PC-3 (cell line): ENCODE measurements around the gene DOK7. TPM values are rescaled to one million over a fixed set of nuclear protein-coding genes. Genes with fewer than 3 reads are reported as not detected.

ENCODE experiments used
- ATAC-seq: fragments of 200-7000 bp; cut with Tn5 transposase; 2 replicates; pipeline ENCODE4 v1.9.1; 2020; ENCODE audit warnings: mild to moderate bottlenecking, moderate library complexity
- BruUV-seq: library from RNA; stranded (reverse); fragments of 400-500 nt; replicated peaks from 2 replicates; lab custom pipeline; 2021; lab: Mats Ljungman, UMichigan
- CTCF ChIA-PET: fragments of 300-600 bp; sonication (Branson Sonifier 250); formaldehyde crosslinking; loops from one replicate; lab custom pipeline; 2022; ENCODE audit warnings: antibody characterized with exemption; lab: Charles Lee
- POLR2A ChIA-PET: fragments of 300-600 bp; sonication (Branson Sonifier 250); formaldehyde crosslinking; loops from one replicate; lab custom pipeline; 2022; ENCODE audit warnings: antibody characterized with exemption; ENCODE audit not compliant: unreplicated experiment; lab: Charles Lee
- DNase-seq: peaks from one replicate; pipeline ENCODE4 v3.0.0-alpha.2; 2015
- H2AFZ ChIP-seq: fragments of 300-600 bp; sonication (generic); 2 replicates; pipeline ENCODE4 v1.6.0; 2016; ENCODE audit warnings: antibody characterized with exemption, low read length
- H3F3A ChIP-seq: fragments of 300-600 bp; sonication (generic); one replicate; pipeline ENCODE4 v1.6.0; 2017; ENCODE audit warnings: antibody characterized with exemption, low read length, control low read depth, mild to moderate bottlenecking; ENCODE audit not compliant: unreplicated experiment
- H3K27ac ChIP-seq: fragments of 300-600 bp; sonication (generic); 2 replicates; pipeline ENCODE4 v1.5.1; 2016; ENCODE audit warnings: mild to moderate bottlenecking, low read length
- H3K27me3 ChIP-seq: fragments of 300-600 bp; sonication (generic); 2 replicates; pipeline ENCODE4 v1.6.1; 2016; ENCODE audit warnings: low read length, mixed read lengths
- H3K36me3 ChIP-seq: fragments of 300-600 bp; sonication (generic); 2 replicates; pipeline ENCODE4 v1.6.1; 2016; ENCODE audit warnings: low read depth, mixed run types, low read length, mixed read lengths
- H3K4me1 ChIP-seq: fragments of 300-600 bp; sonication (generic); 2 replicates; pipeline ENCODE4 v1.5.1; 2016; ENCODE audit warnings: low read length; ENCODE audit not compliant: insufficient read depth
- H3K4me2 ChIP-seq: fragments of 300-600 bp; sonication (generic); 2 replicates; pipeline ENCODE4 v1.6.0; 2016; ENCODE audit warnings: low read length
- H3K4me3 ChIP-seq: fragments of 300-600 bp; sonication (generic); 2 replicates; pipeline ENCODE4 v1.5.1; 2016; ENCODE audit warnings: mild to moderate bottlenecking, low read length, mixed read lengths
- H3K79me2 ChIP-seq: fragments of 300-600 bp; sonication (generic); 2 replicates; pipeline ENCODE4 v1.6.1; 2017; ENCODE audit warnings: low read length, mixed read lengths
- H3K9ac ChIP-seq: fragments of 300-600 bp; sonication (generic); 2 replicates; pipeline ENCODE4 v1.6.0; 2016; ENCODE audit warnings: mild to moderate bottlenecking, low read length
- H3K9me2 ChIP-seq: fragments of 300-600 bp; sonication (generic); replicated peaks from 2 replicates; pipeline ENCODE4 v1.6.1; 2016; ENCODE audit warnings: mixed run types, low read length, mixed read lengths
- H3K9me3 ChIP-seq: fragments of 300-600 bp; sonication (generic); 2 replicates; pipeline ENCODE4 v1.6.1; 2016; ENCODE audit warnings: low read length, mixed read lengths
- H4K20me1 ChIP-seq: fragments of 300-600 bp; sonication (generic); 2 replicates; pipeline ENCODE4 v1.6.1; 2016; ENCODE audit warnings: low read length, mixed read lengths
- EZH2 ChIP-seq: fragments of 300-600 bp; sonication (generic); IDR thresholded peaks from one replicate; pipeline ENCODE4 v1.6.1; 2017; ENCODE audit warnings: antibody characterized with exemption, mild to moderate bottlenecking, low read length; ENCODE audit not compliant: unreplicated experiment
- EZH2phosphoT487 ChIP-seq: fragments of 300-600 bp; sonication (generic); IDR thresholded peaks from 2 replicates; pipeline ENCODE4 v1.6.1; 2018; ENCODE audit warnings: mild to moderate bottlenecking, antibody characterized with exemption, low read length, borderline replicate concordance
- intact Hi-C: fragments of 100-400 bp; cut with micrococcal nuclease; formaldehyde crosslinking; loops from 2 replicates; pipeline ENCODE4 v1.9.0; 2023
- total RNA-seq: library from RNA; depleted of rRNA; stranded (reverse); fragments of >200 nt; gene quantifications from 2 replicates; pipeline ENCODE4 v1.2.3, GENCODE V29; 2014
- TF ChIP-seq, protein P1 (sequence below): fragments of 300-600 bp; sonication (generic); conservative IDR thresholded peaks from 2 replicates; pipeline ENCODE4 v1.5.1; 2017; ENCODE audit warnings: antibody characterized with exemption, low read depth, mild to moderate bottlenecking, low read length

Gene DOK7
- total RNA-seq, 1 experiment from 2014 or later, result 2.5 TPM

DNA sequence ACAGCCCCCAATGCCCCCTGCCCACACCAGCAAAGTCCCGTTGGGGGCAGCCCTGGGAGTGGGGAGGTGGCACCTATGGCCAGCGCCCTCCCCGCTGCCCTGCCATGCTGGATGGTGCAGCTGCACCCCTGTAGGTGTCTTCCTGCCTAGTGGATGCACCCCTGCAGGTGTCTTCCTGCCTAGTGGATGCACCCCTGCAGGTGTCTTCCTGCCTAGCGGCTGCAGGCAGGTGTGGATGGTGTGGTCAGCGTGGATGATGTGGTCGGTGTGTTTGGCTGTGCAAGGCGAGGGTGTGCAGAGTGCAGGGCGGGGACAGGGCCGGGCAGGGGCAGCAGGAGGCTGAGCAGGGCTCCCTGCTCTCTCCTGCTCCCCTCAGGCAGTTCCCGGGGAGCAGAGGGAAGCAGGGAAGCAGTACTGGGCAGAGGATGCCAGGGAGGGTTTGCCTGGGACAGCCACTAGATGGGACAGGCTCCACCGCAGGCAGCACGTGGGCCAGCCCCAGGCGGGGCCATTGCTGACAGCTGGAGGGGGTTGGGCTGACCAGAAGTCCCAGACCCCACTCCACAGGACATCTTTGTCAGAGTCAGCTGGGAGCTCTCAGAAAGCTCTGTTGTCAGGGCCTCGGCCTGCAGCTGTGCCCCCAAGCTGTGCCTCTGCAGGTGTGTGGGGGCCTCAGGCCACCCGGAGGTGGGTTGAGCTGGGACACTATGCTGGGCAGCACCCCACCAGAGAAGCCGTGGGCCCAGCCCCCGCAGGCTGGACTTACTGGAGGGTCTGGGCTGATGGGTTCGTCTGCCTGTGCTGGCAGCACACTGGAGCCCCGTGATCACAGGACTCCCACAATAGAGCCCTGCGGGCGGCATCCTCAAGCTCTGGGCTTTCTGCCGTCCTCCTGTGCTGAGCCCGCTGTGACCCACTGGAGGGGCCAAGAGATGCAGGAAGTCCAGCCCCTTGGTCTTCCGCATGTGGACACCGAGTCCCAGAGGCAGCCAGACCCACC lies 23.7 kb downstream of the DOK7 start:
- Histone ChIP-seq H3K27me3 (no peaks in the 10 kb centered on the region), H3K4me2 (no peak overlapping the region), H3K9me3 (no peaks in the 10 kb centered on the region), H3K4me1 (peaks cover 23% of the 10 kb centered on the region), H4K20me1 (no peaks in the 10 kb centered on the region), H3F3A (no peaks in the 10 kb centered on the region), H3K9ac (no peak overlapping the region), H3K27ac (no peak overlapping the region), H3K9me2 (no peaks in the 10 kb centered on the region), H3K4me3 (no peak overlapping the region), H3K36me3 (no peaks in the 10 kb centered on the region), H3K79me2 (no peaks in the 10 kb centered on the region), H2AFZ (no peak overlapping the region)
- no TSS peak for BruUV-seq
- DNase-seq (no peak), ATAC-seq (no peak)
- intact Hi-C loops, result no loop called here
- ChIA-PET CTCF (no interaction called here), POLR2A (no interaction called here)
- TF ChIP-seq EZH2phosphoT487, result no peak
- TF ChIP-seq, protein P1, sequence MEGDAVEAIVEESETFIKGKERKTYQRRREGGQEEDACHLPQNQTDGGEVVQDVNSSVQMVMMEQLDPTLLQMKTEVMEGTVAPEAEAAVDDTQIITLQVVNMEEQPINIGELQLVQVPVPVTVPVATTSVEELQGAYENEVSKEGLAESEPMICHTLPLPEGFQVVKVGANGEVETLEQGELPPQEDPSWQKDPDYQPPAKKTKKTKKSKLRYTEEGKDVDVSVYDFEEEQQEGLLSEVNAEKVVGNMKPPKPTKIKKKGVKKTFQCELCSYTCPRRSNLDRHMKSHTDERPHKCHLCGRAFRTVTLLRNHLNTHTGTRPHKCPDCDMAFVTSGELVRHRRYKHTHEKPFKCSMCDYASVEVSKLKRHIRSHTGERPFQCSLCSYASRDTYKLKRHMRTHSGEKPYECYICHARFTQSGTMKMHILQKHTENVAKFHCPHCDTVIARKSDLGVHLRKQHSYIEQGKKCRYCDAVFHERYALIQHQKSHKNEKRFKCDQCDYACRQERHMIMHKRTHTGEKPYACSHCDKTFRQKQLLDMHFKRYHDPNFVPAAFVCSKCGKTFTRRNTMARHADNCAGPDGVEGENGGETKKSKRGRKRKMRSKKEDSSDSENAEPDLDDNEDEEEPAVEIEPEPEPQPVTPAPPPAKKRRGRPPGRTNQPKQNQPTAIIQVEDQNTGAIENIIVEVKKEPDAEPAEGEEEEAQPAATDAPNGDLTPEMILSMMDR, result no peak
- no peak for TF ChIP-seq EZH2

DNA sequence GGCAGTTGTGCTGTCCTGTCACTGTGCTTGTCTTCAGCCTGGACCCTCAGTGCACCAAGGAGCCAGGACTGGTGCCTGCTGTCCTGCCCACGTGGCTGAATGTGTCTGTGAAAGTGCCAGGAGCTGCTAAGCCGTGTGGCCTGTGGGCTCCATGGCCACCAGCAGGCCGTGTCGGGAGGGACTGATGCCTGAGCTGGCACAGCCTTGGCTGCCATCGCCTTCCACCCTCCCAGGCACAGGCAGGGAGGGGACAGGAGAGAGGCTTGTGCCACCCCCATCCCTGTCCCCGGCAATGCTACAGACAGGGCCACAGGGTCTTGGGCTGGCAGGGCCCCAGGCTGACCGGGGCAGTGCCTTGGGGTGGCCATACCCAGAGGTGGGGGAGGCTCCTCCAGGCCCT lies 24.8 kb downstream of the DOK7 start:
- Histone ChIP-seq H3F3A (no peaks in the 10 kb centered on the region), H3K27ac (no peak overlapping the region), H4K20me1 (no peaks in the 10 kb centered on the region), H3K4me1 (peaks cover 23% of the 10 kb centered on the region), H3K9me2 (no peaks in the 10 kb centered on the region), H3K36me3 (no peaks in the 10 kb centered on the region), H3K4me3 (no peak overlapping the region), H3K4me2 (no peak overlapping the region), H3K79me2 (no peaks in the 10 kb centered on the region), H3K9me3 (no peaks in the 10 kb centered on the region), H3K9ac (no peak overlapping the region), H2AFZ (no peak overlapping the region), H3K27me3 (no peaks in the 10 kb centered on the region)
- ChIA-PET POLR2A (no interaction called here), CTCF (no interaction called here)
- intact Hi-C loops, result no loop called here
- no peak for DNase-seq
- BruUV-seq, result no TSS peak
- ATAC-seq, result no peak
- TF ChIP-seq EZH2phosphoT487 (no peak), EZH2 (no peak)
- TF ChIP-seq, protein P1, result no peak

DNA sequence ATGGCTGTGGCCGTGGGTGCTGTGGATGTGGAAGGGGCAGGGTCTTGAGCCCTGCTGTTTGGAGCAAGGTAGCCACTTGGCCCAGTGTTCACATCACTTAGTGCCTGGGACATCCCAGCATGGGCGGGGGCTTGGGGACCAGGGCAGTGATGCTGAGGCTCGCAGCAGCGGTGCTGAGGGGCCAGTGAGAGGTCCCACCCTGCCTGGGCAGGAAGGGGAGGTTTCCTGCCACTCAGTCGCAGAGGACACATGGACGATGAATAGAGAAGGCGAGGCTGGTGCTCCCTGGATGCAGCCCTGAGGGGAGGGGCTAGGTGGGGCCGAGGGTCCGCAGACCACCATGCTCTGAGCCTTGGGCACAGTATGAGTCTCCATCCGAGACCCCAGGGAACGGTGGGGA lies 25.7 kb downstream of the DOK7 start:
- Histone ChIP-seq H3F3A (no peaks in the 10 kb centered on the region), H3K4me3 (no peak overlapping the region), H3K4me1 (peaks cover 18% of the 10 kb centered on the region), H3K79me2 (no peaks in the 10 kb centered on the region), H3K27ac (no peak overlapping the region), H3K9me3 (no peaks in the 10 kb centered on the region), H3K9me2 (no peaks in the 10 kb centered on the region), H3K9ac (no peak overlapping the region), H4K20me1 (no peaks in the 10 kb centered on the region), H2AFZ (no peak overlapping the region), H3K27me3 (no peaks in the 10 kb centered on the region), H3K4me2 (no peak overlapping the region), H3K36me3 (no peaks in the 10 kb centered on the region)
- intact Hi-C loops, result no loop called here
- no peak for DNase-seq
- TF ChIP-seq, protein P1, result no peak
- TF ChIP-seq EZH2 (no peak), EZH2phosphoT487 (no peak)
- BruUV-seq, result no TSS peak
- ATAC-seq, result no peak
- ChIA-PET CTCF (no interaction called here), POLR2A (no interaction called here)
